Ascending aorta (tissue), 2 donors: ENCODE data around the gene FOSB. TPM values are rescaled to one million over a fixed set of nuclear protein-coding genes. Genes with fewer than 3 reads are reported as not detected.

Experiments used
- DNase-seq, 2 donors: peaks; one replicate each; pipeline ENCODE4 v3.0.0-alpha.2; 2019; ENCODE audit warnings: low spot score in 2 of 2
- H3K27ac ChIP-seq, 2 donors: fragments of 200-600 bp; sonication (generic); one replicate each; pipeline ENCODE4 v1.5.1; 2016 to 2017; ENCODE audit warnings: mild to moderate bottlenecking in 1 of 2
- H3K27me3 ChIP-seq: fragments of 200-600 bp; sonication (generic); one replicate; pipeline ENCODE4 v1.5.1; 2017
- H3K36me3 ChIP-seq, 2 donors: fragments of 200-600 bp; sonication (generic); one replicate each; pipeline ENCODE4 v1.5.1; 2016
- H3K4me1 ChIP-seq, 2 donors: fragments of 200-600 bp; sonication (generic); one replicate each; pipeline ENCODE4 v1.5.1; 2016 to 2017; ENCODE audit warnings: mild to moderate bottlenecking in 1 of 2
- H3K4me3 ChIP-seq, 2 donors: fragments of 200-600 bp; sonication (generic); one replicate each; pipeline ENCODE4 v1.5.1; 2016 to 2017; ENCODE audit warnings: mild to moderate bottlenecking in 1 of 2
- H3K9me3 ChIP-seq, 2 donors: fragments of 200-600 bp; sonication (generic); one replicate each; pipeline ENCODE4 v1.5.1; 2016
- intact Hi-C: fragments of 100-400 bp; cut with DNase I; formaldehyde crosslinking; loops from one replicate; pipeline ENCODE4 v1.15.1; 2023
- total RNA-seq: library from RNA; depleted of rRNA; stranded (reverse); fragments of >200 nt; gene quantifications from one replicate; pipeline ENCODE4 v1.1.0, GENCODE V29; 2016
- TF ChIP-seq, protein P1 (sequence below), 3 experiments: fragments of 200-600 bp in 2 of 3; fragments of 450-650 bp in 1 of 3; sonication (generic) in 2 of 3; IDR thresholded peaks; one replicate each; pipeline ENCODE4 v1.5.1; 2016 to 2019; ENCODE audit warnings: antibody characterized with exemption in 3 of 3, mild to moderate bottlenecking in 1 of 3, moderate library complexity in 1 of 3

FOSB gene
- total RNA-seq, 1 donor from 2014 or later, result 511 TPM

DNA sequence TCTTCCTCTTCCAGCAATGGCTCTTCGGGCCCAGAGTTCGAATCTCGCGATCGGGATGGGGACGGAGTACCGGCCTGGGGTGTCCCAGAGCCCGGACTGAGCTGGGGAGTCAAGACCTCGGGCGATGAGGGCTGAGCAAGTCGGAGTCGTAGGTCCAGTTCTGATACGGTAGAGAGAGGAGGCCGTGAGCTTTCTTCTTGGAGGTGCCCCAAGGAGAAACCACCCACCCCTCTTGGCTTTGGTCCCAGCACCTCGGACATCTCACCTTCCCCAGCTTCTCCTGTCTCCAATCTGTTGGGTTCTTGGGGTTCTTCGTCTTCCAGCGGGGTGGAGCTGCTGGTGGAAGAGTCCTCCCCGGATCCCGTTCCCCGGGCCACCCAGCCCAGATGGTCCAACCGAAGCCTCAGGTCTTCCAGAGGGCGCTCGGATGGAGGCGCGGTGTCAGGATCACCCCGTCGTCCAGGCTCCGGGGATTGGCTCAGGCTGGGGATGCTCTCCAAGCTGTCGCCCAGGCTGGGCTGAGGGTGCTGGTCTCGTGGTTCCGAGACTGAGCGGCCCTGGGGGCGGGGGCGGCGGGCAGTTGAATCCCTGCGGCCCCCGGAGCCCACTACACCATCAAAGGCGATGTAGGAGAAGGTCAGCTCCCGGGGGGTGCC lies 26.6 kb downstream of the FOSB start:
- no peak overlapping the region for H3K4me3 ChIP-seq
- H3K27ac ChIP-seq, result no peak overlapping the region
- H3K4me1 ChIP-seq, result peaks cover 8 to 25% of the 10 kb centered on the region in 2 donors
- TF ChIP-seq, protein P1, sequence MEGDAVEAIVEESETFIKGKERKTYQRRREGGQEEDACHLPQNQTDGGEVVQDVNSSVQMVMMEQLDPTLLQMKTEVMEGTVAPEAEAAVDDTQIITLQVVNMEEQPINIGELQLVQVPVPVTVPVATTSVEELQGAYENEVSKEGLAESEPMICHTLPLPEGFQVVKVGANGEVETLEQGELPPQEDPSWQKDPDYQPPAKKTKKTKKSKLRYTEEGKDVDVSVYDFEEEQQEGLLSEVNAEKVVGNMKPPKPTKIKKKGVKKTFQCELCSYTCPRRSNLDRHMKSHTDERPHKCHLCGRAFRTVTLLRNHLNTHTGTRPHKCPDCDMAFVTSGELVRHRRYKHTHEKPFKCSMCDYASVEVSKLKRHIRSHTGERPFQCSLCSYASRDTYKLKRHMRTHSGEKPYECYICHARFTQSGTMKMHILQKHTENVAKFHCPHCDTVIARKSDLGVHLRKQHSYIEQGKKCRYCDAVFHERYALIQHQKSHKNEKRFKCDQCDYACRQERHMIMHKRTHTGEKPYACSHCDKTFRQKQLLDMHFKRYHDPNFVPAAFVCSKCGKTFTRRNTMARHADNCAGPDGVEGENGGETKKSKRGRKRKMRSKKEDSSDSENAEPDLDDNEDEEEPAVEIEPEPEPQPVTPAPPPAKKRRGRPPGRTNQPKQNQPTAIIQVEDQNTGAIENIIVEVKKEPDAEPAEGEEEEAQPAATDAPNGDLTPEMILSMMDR (IDR thresholded peaks at IDR 0.05), result no peak
- H3K9me3 ChIP-seq, result no peaks in the 10 kb centered on the region
- peaks cover 17% of the 10 kb centered on the region for H3K27me3 ChIP-seq
- intact Hi-C loops, result no loop called here
- DNase-seq, result no peak
- H3K36me3 ChIP-seq, result no peaks in the 10 kb centered on the region

DNA sequence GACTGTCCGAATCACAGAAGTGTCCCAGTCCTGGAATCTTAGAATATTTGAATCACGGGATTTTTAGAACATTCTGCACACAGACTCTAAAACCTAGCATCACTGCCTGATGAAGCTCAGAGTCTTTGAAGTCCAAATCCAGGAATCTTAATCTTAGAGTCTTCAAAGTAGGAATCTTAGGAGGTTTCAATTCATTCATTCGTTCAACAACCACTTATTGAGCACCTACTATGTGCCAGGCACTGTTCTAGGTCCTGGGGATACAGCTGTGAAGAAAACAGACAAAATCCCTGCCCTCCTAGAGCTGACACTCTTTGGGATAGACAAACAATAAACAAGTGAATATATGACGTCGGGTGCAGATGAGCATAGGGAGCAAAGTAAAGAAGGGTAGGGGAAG lies 27.4 kb downstream of the FOSB start:
- Histone ChIP-seq H3K27ac (no peak overlapping the region), H3K36me3 (no peaks in the 10 kb centered on the region), H3K27me3 (peaks cover 18% of the 10 kb centered on the region), H3K9me3 (no peaks in the 10 kb centered on the region), H3K4me3 (no peak overlapping the region), H3K4me1 (peaks cover 8 to 25% of the 10 kb centered on the region in 2 donors)
- DNase-seq, result no peak
- intact Hi-C loops, result no loop called here
- TF ChIP-seq, protein P1 (IDR thresholded peaks at IDR 0.05), result no peak

DNA sequence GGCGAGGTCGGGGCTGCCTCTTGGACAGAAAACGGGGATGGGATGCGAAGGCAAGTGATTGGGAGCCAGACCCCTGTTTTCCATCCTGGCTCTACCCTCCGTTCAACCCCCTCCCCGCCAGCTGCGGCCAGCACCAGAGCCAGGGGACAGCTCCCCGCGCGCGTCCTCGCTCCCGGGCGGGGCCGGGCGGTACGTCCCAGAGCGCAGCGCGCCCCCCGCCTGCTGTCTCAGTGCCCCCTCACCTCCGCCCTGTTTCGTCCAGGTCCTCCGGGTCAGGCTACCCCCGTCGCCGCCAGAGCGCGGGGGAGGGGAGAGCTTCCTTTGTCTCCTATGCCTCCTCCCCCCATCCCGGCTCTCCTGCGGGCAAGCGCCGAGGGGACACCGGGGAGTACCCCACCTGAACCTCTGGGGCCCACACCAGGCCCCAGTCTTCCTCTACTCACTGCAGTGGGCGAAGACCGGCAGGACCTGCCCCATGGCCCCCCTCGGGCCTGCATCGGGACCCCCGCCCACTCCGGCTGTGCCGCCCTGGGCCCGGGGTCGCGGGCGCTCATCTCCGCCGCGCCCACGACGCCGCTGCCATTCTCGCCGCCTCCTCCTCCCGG lies 28.7 kb downstream of the FOSB start:
- Histone ChIP-seq H3K27ac (no peak overlapping the region), H3K9me3 (no peaks in the 10 kb centered on the region), H3K4me1 (peaks cover 8 to 25% of the 10 kb centered on the region in 2 donors), H3K36me3 (no peaks in the 10 kb centered on the region), H3K4me3 (peak overlapping the region; percentile 58 to 74), H3K27me3 (peaks cover 18% of the 10 kb centered on the region)
- intact Hi-C loops, result no loop called here
- DNase-seq, result no peak
- TF ChIP-seq, protein P1 (IDR thresholded peaks at IDR 0.05), result no peak

DNA sequence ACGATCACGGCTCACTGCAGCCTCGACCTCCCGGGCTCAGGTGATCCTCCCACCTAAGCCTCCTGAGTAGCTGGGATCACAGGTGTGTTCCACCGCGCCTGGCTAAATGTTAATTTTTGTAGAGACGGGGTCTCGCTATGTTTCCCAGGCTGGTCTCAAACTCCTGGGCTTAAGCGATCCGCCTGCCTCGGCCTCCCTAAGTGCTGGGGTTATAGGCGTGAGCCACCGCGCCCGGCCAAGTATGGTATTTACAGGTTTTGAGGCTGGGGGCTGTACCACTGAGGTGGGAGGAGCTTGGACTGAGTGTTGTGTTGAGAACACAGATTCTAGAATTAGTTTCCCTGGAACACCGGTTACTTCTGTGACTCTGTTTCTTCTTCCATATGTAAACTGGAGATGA lies 30.0 kb downstream of the FOSB start:
- TF ChIP-seq, protein P1 (IDR thresholded peaks at IDR 0.05), result no peak
- Histone ChIP-seq H3K9me3 (no peaks in the 10 kb centered on the region), H3K4me1 (peaks cover 8 to 24% of the 10 kb centered on the region in 2 donors), H3K4me3 (no peak overlapping the region), H3K27me3 (peaks cover 18% of the 10 kb centered on the region), H3K27ac (no peak overlapping the region), H3K36me3 (no peaks in the 10 kb centered on the region)
- no peak for DNase-seq
- intact Hi-C loops, result no loop called here

DNA sequence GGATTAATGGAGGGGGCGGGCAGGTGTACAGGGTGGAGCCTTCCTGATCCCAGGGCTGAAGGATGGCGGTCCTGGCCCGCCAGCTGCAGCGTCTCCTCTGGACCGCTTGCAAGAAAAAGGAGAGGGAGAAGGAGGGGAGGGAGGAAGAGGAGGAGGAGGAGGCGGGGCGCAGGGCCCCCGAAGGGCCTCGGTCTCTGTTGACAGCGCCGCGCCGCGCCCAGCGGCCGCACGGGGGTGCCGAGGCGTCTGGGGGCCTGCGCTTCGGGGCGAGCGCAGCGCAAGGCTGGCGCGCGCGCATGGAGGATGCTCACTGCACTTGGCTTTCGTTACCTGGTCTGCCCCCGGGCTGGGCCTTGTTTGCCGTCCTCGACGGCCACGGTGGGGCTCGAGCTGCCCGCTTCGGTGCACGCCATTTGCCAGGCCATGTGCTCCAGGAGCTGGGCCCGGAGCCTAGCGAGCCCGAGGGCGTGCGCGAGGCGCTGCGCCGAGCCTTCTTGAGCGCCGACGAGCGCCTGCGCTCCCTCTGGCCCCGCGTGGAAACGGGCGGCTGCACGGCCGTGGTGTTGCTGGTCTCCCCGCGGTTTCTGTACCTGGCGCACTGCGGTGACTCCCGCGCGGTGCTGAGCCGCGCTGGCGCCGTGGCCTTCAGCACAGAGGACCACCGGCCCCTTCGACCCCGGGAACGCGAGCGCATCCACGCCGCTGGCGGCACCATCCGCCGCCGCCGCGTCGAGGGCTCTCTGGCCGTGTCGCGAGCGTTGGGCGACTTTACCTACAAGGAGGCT lies 30.8 kb downstream of the FOSB start, which contains the start of gene PPM1N:
PPM1N (plus strand) TSS at position 33 of the 785 bp plus-strand sequence; CDS start at position 63, 30 bp downstream.
- no peaks in the 10 kb centered on the region for H3K9me3 ChIP-seq
- H3K4me1 ChIP-seq, result peaks cover 8 to 17% of the 10 kb centered on the region in 2 donors
- H3K27me3 ChIP-seq, result peaks cover 18% of the 10 kb centered on the region
- intact Hi-C loops, result loop anchor here (1.0 kb wide), 1 partner anchor 16 kb away; no protein-coding TSS in a partner anchor
- no peaks in the 10 kb centered on the region for H3K36me3 ChIP-seq
- no peak within 1 kb of the TSS for H3K27ac ChIP-seq
- DNase-seq, result no peak
- peak within 1 kb of the TSS; percentile 58 to 74 for H3K4me3 ChIP-seq
- TF ChIP-seq, protein P1 (IDR thresholded peaks at IDR 0.05), result no peak
